Adipose tissue (tissue), 3 donors: ENCODE results near the gene TAF4. TPM values are rescaled to one million over a fixed set of nuclear protein-coding genes. Genes with fewer than 3 reads are reported as not detected.
"Not testable (repeated sequence)": the region's sequence is repeated elsewhere in the genome, so short reads cannot be mapped to it uniquely, and the experiment has no call there.

Source experiments
- H3K27ac ChIP-seq: one replicate; pipeline ENCODE4 v1.5.1; 2013; ENCODE audit warnings: low read depth, low read length
- WGBS, 3 donors: extraction: QIAGEN DNeasy Blood & Tissue Kit; methylation state at CpG; one replicate each; pipeline ENCODE4 v1.1.7; 2013; 5-methylcytosine and 5-hydroxymethylcytosine counted together
- polyA plus RNA-seq, 3 donors: library from polyadenylated mRNA; stranded (reverse); fragments of 200-250 nt; gene quantifications; one replicate each; pipeline ENCODE4 v1.2.3, GENCODE V29; 2013
- donor health status: healthy with polysubstance abuse.
- donor health status: Bipolar disorder and iron deficiency.
- donor health status: healthy.

The TAF4 gene
- polyA plus RNA-seq, 3 donors = 4.5 to 5.8 (median 5.0) TPM

DNA sequence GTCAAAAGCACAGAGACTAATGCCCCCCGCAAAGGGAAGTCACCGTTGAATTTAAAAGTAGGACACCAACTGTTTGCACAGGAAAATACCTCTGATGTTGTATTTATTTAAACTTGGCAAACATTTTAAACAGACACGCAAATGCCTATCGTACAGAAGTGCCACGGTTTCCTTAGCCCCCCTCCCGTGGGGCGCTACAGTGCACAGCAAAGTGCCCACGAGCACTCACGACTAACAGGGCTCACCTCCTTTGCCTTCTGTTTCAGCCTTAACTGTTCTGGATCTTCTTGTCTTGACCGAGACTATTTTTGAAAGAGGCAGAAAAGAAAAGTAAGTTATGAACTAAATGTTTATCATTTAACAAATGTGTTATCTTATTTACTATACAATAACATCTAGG, 67.8 kb downstream of the TAF4 start:
- 76 to 92% (median 91%) methylated on average over 10 of the region's 10 CpGs for WGBS, 3 donors
- H3K27ac ChIP-seq = no peak overlapping the region

DNA sequence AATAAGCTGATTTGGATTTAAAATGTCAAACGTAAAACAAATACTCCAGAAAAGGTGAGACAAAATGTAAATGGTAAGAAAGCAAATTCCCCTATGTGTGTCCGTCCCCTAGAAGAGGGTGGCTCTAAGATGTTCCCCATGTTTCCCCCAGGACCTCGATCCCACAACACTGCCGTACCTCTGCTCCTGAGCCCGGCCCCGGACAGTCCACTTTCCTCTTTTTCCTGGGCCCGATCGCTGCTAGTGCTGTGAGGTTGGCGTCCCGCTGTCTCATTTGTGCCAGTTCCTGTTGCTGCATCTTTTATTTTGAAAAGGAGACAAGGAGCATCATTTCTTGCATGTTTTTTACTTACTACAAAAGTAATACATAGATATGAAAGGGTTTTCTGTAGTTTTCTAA, 68.3 kb downstream of the TAF4 start:
- WGBS, 3 donors = 81 to 91% (median 90%) methylated on average over 10 of the region's 10 CpGs
- H3K27ac ChIP-seq = no peak overlapping the region

DNA sequence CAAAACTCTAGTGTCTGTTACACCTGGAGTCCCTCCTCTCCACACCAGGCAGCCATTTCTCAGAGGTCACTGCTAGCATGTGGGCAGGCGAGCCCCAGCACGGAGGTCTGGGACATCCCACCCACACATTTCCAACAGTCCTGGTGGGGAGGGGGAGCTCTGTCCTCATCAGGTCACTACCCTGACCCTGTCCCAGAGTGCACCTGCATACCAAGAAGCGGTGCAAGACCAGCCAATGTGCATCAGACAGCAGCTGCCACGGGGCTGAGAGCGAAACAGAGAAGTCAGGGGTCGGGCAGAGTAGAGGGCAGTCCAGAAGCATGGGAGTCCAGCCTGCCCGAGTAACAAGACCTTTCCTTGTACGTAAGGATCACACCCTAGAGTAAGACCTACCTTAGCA, 71.1 kb downstream of the TAF4 start:
- no peak overlapping the region for H3K27ac ChIP-seq
- whole genome bisulfite sequencing, 3 donors = 95 to 97% (median 96%) methylated on average over 8 of the region's 8 CpGs

- 94 to 98% (median 98%) methylated on average over 15 of the region's 15 CpGs for WGBS, 3 donors
- H3K27ac ChIP-seq = no peak overlapping the region
Observed at GRCh38 chr20:61993058-61993457, 72.6 kb downstream of the TAF4 start.

- no peak overlapping the region for H3K27ac ChIP-seq
- WGBS, 3 donors = 96 to 99% (median 97%) methylated on average over 6 of the region's 6 CpGs
Observed at GRCh38 chr20:61991476-61991875, 74.2 kb downstream of the TAF4 start.

DNA sequence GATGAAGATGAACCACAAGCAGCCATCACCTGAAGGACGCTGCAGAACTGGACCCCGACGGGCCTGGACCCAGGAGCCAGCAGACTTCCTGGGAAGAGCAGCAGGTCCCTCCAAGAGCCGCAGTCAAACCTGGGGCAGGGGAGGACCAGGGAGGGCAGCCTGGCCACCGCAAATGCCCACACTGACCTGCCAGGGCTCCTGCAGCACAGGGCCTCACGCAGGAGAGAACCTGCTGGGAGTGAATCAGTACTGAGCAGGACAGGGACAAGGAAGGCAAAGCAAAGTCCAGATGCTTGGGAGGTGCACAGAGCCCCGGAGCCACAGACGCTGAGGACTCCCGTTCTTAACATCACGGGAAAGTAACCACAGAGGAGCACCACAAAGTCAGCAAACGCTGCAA, 75.2 kb downstream of the TAF4 start:
- WGBS, 3 donors = 90 to 94% (median 91%) methylated on average over 11 of the region's 11 CpGs
- H3K27ac ChIP-seq = no peak overlapping the region

DNA sequence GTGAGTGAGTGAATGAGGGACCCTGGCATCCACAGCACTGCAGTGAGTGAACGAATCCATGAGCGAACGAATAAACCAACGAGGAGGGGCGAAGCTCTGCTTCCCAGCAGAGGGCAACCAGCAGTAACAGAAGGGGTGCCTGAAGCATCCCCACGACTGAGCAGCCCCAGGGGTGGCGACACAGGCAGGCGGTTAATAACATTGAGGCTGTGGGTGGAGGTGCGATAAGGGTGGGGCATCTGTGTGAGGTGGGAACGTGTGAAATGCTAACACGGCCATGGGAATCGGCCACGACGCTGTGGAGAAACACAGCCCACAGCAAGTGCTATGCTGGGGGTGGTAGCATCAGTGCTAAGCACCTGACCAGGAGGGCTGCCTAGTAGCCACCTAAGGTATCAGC, 75.9 kb downstream of the TAF4 start:
- WGBS, 3 donors = 85 to 89% (median 85%) methylated on average over 14 of the region's 14 CpGs

GRCh38 chr20:61988665-61989064, 77.0 kb downstream of the TAF4 start:
- no peak overlapping the region for H3K27ac ChIP-seq
- WGBS, 3 donors = 94 to 96% (median 96%) methylated on average over 18 of the region's 18 CpGs

More for the DNA sequence above, 75.9 kb downstream of the TAF4 start:
- H3K27ac ChIP-seq = no peak overlapping the region

DNA sequence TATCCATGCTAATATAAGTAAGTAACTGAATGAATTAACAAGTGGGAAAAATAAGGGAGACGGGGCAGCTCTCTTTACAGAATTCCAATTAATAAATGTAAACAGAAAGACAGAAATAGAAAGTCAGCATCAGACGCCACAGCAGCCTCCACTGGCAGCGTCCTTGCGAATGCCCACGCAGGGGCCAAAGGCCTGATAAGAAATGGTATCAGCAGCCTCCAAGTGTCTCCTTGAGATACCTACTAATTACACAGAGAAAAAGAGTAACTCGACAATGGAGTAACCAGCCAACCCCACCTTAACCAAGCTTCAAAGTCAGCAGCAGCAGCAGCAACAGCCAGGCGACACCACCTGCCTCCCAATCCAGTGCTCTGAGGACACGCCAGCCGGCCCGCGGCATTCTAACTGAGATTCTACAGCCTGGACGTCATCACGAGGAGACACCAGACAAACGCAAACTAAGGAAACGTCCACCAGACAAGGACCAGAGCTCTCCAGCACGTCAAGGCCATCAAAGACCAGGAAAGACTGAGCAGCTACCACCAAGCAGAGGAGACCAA, 78.8 kb downstream of the TAF4 start:
- WGBS, 3 donors = 68 to 94% (median 93%) methylated on average over 16 of the region's 16 CpGs
- H3K27ac ChIP-seq = no peak overlapping the region

GRCh38 chr20:61985096-61985495, 80.6 kb downstream of the TAF4 start:
- WGBS, 3 donors = 80 to 96% (median 94%) methylated on average over 6 of the region's 6 CpGs
- H3K27ac ChIP-seq = no peak overlapping the region

DNA sequence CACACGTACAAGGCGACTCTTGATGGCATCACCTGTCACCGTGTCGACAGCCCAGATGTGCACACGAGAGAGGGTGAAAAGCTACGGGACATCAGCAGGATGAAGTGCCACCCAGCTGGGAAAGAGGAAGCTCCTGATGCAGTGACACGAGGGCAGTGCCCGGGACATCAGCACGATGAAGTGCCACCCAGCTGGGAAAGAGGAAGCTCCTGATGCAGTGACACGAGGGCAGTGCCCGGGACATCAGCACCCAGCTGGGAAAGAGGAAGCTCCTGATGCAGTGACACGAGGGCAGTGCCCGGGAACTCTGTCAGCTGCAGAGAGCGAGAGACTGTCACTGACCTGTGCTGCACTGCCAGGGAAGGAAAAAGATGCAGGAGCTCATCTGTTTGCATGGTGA, 81.2 kb downstream of the TAF4 start:
- WGBS, 3 donors = 77 to 84% (median 78%) methylated on average over 14 of the region's 14 CpGs
- H3K27ac ChIP-seq = not testable (repeated sequence)

GRCh38 chr20:61983965-61984364, 81.7 kb downstream of the TAF4 start:
- H3K27ac ChIP-seq = no peak overlapping the region
- WGBS, 3 donors = 83 to 91% (median 85%) methylated on average over 17 of the region's 17 CpGs

- 92 to 96% (median 94%) methylated on average over 11 of the region's 11 CpGs for WGBS, 3 donors
- no peak overlapping the region for H3K27ac ChIP-seq
Observed at GRCh38 chr20:61982951-61983315, 82.7 kb downstream of the TAF4 start.

- 80 to 84% (median 84%) methylated on average over 18 of the region's 18 CpGs for WGBS, 3 donors
- no peak overlapping the region for H3K27ac ChIP-seq
Observed at GRCh38 chr20:61982191-61982950, 83.3 kb downstream of the TAF4 start.

DNA sequence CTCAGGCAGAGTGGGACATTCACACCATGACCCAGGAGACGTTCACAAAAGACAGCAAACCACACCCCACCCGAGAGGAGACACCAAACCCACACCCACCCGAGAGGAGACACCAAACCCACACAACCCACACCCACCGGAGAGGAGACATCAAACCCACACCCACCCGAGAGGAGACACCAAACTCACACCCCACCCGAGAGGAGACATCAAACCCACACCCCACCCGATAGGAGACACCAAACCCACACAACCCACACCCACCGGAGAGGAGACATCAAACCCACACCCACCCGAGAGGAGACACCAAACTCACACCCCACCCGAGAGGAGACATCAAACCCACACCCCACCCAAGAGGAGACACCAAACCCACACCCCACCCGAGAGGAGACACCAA, 84.0 kb downstream of the TAF4 start:
- WGBS, 3 donors = 79 to 81% (median 80%) methylated on average over 11 of the region's 11 CpGs
- H3K27ac ChIP-seq = not testable (repeated sequence)

GRCh38 chr20:61980647-61981583, 84.8 kb downstream of the TAF4 start:
- 70 to 80% (median 77%) methylated on average over 22 of the region's 22 CpGs for WGBS, 3 donors
- H3K27ac ChIP-seq = no peak overlapping the region

DNA sequence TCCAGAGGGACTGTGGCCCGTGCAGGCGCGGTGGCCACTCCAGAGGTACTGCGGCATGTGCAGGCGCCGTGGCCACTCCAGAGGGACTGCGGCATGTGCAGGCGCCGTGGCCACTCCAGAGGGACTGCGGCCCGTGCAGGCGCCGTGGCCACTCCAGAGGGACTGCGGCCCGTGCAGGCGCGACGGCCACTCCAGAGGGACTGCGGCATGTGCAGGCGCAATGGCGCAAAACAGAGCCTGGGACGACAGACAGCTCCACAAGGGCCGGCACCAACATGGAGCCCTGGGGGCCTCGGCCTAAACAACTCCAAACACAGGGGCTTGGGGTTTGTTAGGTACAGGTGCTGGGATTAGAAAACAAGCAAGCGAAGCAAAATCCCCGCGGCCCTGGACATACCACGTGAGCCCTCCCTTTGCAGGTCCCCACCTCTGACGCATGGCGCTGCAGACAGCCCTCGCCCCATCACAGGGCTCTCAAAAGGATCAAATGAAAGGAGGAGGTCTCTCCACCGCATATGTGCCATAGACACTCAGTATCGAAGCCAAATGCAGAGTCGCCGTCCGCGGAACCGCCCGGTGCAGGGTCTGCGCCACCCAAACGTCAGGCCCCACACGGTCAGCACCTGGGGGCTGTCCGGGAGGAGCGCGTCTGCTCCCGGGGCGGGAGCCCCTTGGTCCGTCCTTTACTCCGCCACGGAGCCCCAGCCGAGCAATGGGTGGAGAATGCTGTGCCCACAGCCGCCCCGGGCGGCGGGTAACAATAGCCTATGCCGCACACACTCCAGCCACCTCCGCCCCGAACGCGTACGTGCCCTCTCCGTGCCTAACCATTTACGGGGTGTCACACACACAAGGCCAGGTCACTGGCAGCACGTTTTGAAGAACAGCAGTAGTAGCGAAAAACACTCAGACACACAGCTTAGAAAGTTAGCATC, 85.7 kb downstream of the TAF4 start:
- WGBS, 3 donors = 95 to 97% (median 96%) methylated on average over 65 of the region's 65 CpGs
- H3K27ac ChIP-seq = no peak overlapping the region

DNA sequence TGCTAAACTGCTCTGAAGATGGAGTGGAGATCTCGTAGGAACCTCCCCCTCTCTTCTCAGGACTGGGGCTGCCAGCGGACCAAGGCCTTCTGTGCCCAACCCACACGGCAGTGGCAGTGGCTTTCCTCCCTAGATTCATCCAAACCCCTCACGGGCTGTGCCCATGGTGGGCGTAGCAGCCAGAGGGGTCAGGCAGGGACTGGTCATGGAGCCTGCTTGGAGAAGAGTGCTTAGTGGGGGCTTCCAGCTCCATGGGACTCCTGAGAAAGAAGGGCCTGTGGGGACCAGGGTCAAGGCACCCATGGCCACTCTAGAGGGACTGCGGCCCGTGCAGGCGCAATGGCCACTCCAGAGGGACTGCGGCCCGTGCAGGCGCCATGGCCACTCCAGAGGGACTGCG, 86.6 kb downstream of the TAF4 start:
- 95 to 98% (median 97%) methylated on average over 12 of the region's 12 CpGs for WGBS, 3 donors
- H3K27ac ChIP-seq = no peak overlapping the region
